ENCODE data around the gene HES2.
"Not testable (repeated sequence)": the region's sequence is repeated elsewhere in the genome, so short reads cannot be mapped to it uniquely, and the experiment has no call there.

The HES2 gene

GRCh38 chr1:6454856-6455751 is 35.4 kb upstream of the HES2 start:
- DNase-seq (ENCODE audit: insufficient read length, low spot score) (no peak), FAIRE-seq (peak; percentile 91)
- TF ChIP-seq SPI1 (IDR thresholded peaks at IDR 0.05; ENCODE audit: low read depth, low read length), result no peak
- no peak for TF ChIP-seq TAF1 (IDR thresholded peaks at IDR 0.05; ENCODE audit: low read depth, low read length)

GRCh38 chr1:6453895-6454855 is 34.5 kb upstream of the HES2 start:
- peak; percentile 26 for FAIRE-seq
- not testable (repeated sequence) for DNase-seq (ENCODE audit: insufficient read length, low spot score)

GRCh38 chr1:6450943-6451373 is 31.2 kb upstream of the HES2 start:
- TF ChIP-seq POLR2AphosphoS5 (IDR thresholded peaks at IDR 0.05; ENCODE audit: low read depth, low read length) (no peak), POLR2A (IDR thresholded peaks at IDR 0.05; ENCODE audit: low read depth, low read length) (no peak), SPI1 (IDR thresholded peaks at IDR 0.05; ENCODE audit: low read depth, low read length) (no peak), POU2F2 (IDR thresholded peaks at IDR 0.05; ENCODE audit: low read depth, low read length) (no peak), TAF1 (IDR thresholded peaks at IDR 0.05; ENCODE audit: low read depth, low read length) (no peak), PAX5 (IDR thresholded peaks at IDR 0.05; ENCODE audit: insufficient read depth, low read length, severe bottlenecking) (no peak)
- no peak for DNase-seq (ENCODE audit: insufficient read length, low spot score)
- no peak for FAIRE-seq

GRCh38 chr1:6450486-6450885 is 30.8 kb upstream of the HES2 start:
- peak; percentile 72 for FAIRE-seq
- DNase-seq (ENCODE audit: insufficient read length, low spot score), result not testable (repeated sequence)

- FAIRE-seq (no peak), DNase-seq (ENCODE audit: insufficient read length, low spot score) (no peak)
- TF ChIP-seq TAF1 (IDR thresholded peaks at IDR 0.05; ENCODE audit: low read depth, low read length) (no peak), POLR2A (IDR thresholded peaks at IDR 0.05; ENCODE audit: low read depth, low read length) (no peak), SPI1 (IDR thresholded peaks at IDR 0.05; ENCODE audit: low read depth, low read length) (no peak), POLR2AphosphoS5 (IDR thresholded peaks at IDR 0.05; ENCODE audit: low read depth, low read length) (no peak), POU2F2 (IDR thresholded peaks at IDR 0.05; ENCODE audit: low read depth, low read length) (no peak), PAX5 (IDR thresholded peaks at IDR 0.05; ENCODE audit: insufficient read depth, low read length, severe bottlenecking) (no peak)
Observed at GRCh38 chr1:6450005-6450450, 30.3 kb upstream of the HES2 start.

- TF ChIP-seq TAF1 (IDR thresholded peaks at IDR 0.05; ENCODE audit: low read depth, low read length) (no peak), SPI1 (IDR thresholded peaks at IDR 0.05; ENCODE audit: low read depth, low read length) (no peak), POLR2AphosphoS5 (IDR thresholded peaks at IDR 0.05; ENCODE audit: low read depth, low read length) (no peak), PAX5 (IDR thresholded peaks at IDR 0.05; ENCODE audit: insufficient read depth, low read length, severe bottlenecking) (no peak), POU2F2 (IDR thresholded peaks at IDR 0.05; ENCODE audit: low read depth, low read length) (no peak), POLR2A (IDR thresholded peaks at IDR 0.05; ENCODE audit: low read depth, low read length) (no peak)
- no peak for FAIRE-seq
- no peak for DNase-seq (ENCODE audit: insufficient read length, low spot score)
Observed at GRCh38 chr1:6448749-6449631, 29.3 kb upstream of the HES2 start.

GRCh38 chr1:6447818-6448748 is 28.4 kb upstream of the HES2 start:
- DNase-seq (ENCODE audit: insufficient read length, low spot score) (no peak), FAIRE-seq (no peak)
- TF ChIP-seq POLR2AphosphoS5 (IDR thresholded peaks at IDR 0.05; ENCODE audit: low read depth, low read length) (no peak), POLR2A (IDR thresholded peaks at IDR 0.05; ENCODE audit: low read depth, low read length) (no peak), TAF1 (IDR thresholded peaks at IDR 0.05; ENCODE audit: low read depth, low read length) (no peak), POU2F2 (IDR thresholded peaks at IDR 0.05; ENCODE audit: low read depth, low read length) (no peak), SPI1 (IDR thresholded peaks at IDR 0.05; ENCODE audit: low read depth, low read length) (no peak), PAX5 (IDR thresholded peaks at IDR 0.05; ENCODE audit: insufficient read depth, low read length, severe bottlenecking) (no peak)

GRCh38 chr1:6447016-6447817 is 27.5 kb upstream of the HES2 start:
- no peak for TF ChIP-seq POLR2A (IDR thresholded peaks at IDR 0.05; ENCODE audit: low read depth, low read length)
- TF ChIP-seq POLR2AphosphoS5 (IDR thresholded peaks at IDR 0.05; ENCODE audit: low read depth, low read length), result no peak
- no peak for TF ChIP-seq PAX5 (IDR thresholded peaks at IDR 0.05; ENCODE audit: insufficient read depth, low read length, severe bottlenecking)
- FAIRE-seq, result peak; percentile 91
- no peak for DNase-seq (ENCODE audit: insufficient read length, low spot score)
